ENCODE results near the gene CAP1. TPM values are rescaled to one million over a fixed set of nuclear protein-coding genes. Genes with fewer than 3 reads are reported as not detected.
"Not testable (repeated sequence)": the region's sequence is repeated elsewhere in the genome, so short reads cannot be mapped to it uniquely, and the experiment has no call there.

Gene CAP1
- total and polyA plus RNA-seq, 2 experiments from 2014 or later: 496 to 576 TPM

- H3K9me2 ChIP-seq (ENCODE audit: insufficient read depth): no peaks in the 10 kb centered on the region
- no peaks in the 10 kb centered on the region for H3K9me3 ChIP-seq (ENCODE audit: low read depth)
- H3F3A ChIP-seq (ENCODE audit: insufficient read depth): 0 out of 2 replicates have a peak, but pooled peaks cover 7% of the 10 kb centered on the region
- no peaks in the 10 kb centered on the region for H4K20me1 ChIP-seq (ENCODE audit: insufficient read depth)
- H3K27ac ChIP-seq: no peak overlapping the region
- in situ Hi-C loops (cut with MboI): no loop called here
- TF ChIP-seq EZH2 (IDR thresholded peaks at IDR 0.05; ENCODE audit: insufficient read depth, poor library complexity, severe bottlenecking) (no peak), EZH2phosphoT487 (IDR thresholded peaks at IDR 0.05; ENCODE audit: insufficient read depth, low read depth) (no peak)
- peaks cover 8% of the 10 kb centered on the region; the same call in 1 of the 2 replicates for H3K4me1 ChIP-seq (ENCODE audit: insufficient read depth)
- H3K27me3 ChIP-seq (replicated peaks; ENCODE audit: insufficient read depth): no peaks in the 10 kb centered on the region
- H3K4me3 ChIP-seq: no peak overlapping the region
- no peak overlapping the region for H2AFZ ChIP-seq
- H3K4me2 ChIP-seq (ENCODE audit: unreplicated experiment): no peak overlapping the region
- H3K36me3 ChIP-seq (ENCODE audit: low read depth): no peaks in the 10 kb centered on the region
- no peaks in the 10 kb centered on the region for H3K79me2 ChIP-seq (ENCODE audit: insufficient read depth)
- peak; percentile 34 for DNase-seq
- H3K9ac ChIP-seq: no peak overlapping the region
Measured at GRCh38 chr1:39996396-39997004, 44.0 kb upstream of the CAP1 start.

GRCh38 chr1:40001456-40001855 is 39.1 kb upstream of the CAP1 start:
- H3K9me2 ChIP-seq (ENCODE audit: insufficient read depth): no peaks in the 10 kb centered on the region
- no peaks in the 10 kb centered on the region for H3K79me2 ChIP-seq (ENCODE audit: insufficient read depth)
- no peak overlapping the region for H2AFZ ChIP-seq
- no peaks in the 10 kb centered on the region for H3K36me3 ChIP-seq (ENCODE audit: low read depth)
- 75% methylated on average over 2 of the region's 2 CpGs for WGBS, 2 experiments (ENCODE audit: low coverage in 1 of 2, low lambda C conversion rate in 2 of 2, missing lambda C conversion rate in 2 of 2)
- TF ChIP-seq EZH2 (IDR thresholded peaks at IDR 0.05; ENCODE audit: insufficient read depth, poor library complexity, severe bottlenecking): no peak
- no peak for TF ChIP-seq EZH2phosphoT487 (IDR thresholded peaks at IDR 0.05; ENCODE audit: insufficient read depth, low read depth)
- no peak overlapping the region for H3K4me3 ChIP-seq
- in situ Hi-C loops (cut with MboI): no loop called here
- no peak overlapping the region for H3K27ac ChIP-seq
- no peaks in the 10 kb centered on the region for H3F3A ChIP-seq (ENCODE audit: insufficient read depth)
- no peaks in the 10 kb centered on the region for H3K9me3 ChIP-seq (ENCODE audit: low read depth)
- H3K9ac ChIP-seq: no peak overlapping the region
- no peaks in the 10 kb centered on the region for H3K4me1 ChIP-seq (ENCODE audit: insufficient read depth)
- H3K27me3 ChIP-seq (replicated peaks; ENCODE audit: insufficient read depth): no peaks in the 10 kb centered on the region
- no peaks in the 10 kb centered on the region for H4K20me1 ChIP-seq (ENCODE audit: insufficient read depth)
- DNase-seq: no peak
- no peak overlapping the region for H3K4me2 ChIP-seq (ENCODE audit: unreplicated experiment)

DNA sequence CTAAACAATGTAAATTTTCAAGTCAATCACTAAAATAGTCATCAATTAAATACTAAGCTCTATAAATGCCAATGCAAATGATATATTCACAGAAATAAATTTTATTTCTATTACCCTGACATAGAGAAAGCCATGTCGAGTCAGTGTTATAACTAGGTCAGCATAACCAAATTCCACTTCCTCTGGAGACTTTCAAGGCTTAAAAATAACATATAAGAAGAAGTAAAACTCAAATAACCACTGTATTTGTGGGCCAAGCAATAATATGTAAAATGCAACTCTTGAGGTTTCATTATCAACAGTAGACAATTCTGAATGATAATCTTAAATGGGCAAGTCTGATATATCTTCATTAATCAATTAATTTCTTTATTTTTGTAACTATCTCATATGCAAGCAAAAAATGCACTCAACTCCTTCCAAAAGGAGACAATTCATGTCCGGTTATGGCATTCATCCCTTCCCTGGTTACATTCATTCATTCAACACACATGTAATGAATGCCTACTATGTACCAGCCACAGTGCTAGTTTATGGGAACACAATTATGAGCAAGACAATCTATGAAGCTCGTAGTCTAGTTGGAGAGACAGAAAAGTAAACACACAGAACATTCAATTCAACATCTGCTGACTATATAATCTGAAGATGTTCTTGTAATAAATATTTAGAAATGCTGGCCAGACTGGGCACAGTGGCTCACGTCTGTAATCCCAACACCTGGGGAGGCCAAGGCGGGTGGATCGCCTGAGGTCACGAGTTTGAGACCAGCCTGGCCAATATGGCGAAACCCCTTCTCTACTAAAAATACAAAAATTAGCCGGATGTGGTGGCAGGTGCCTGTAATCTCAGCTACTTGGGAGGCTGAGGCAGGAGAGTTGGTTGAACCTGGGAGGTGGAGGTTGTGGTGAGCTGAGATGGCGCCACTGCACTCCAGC is 37.1 kb upstream of the CAP1 start:
- Histone ChIP-seq H3K9ac (no peak overlapping the region), H3K9me2 (ENCODE audit: insufficient read depth) (no peaks in the 10 kb centered on the region), H3K4me1 (ENCODE audit: insufficient read depth) (no peaks in the 10 kb centered on the region), H4K20me1 (ENCODE audit: insufficient read depth) (no peaks in the 10 kb centered on the region), H3K36me3 (ENCODE audit: low read depth) (no peaks in the 10 kb centered on the region), H3K27me3 (replicated peaks; ENCODE audit: insufficient read depth) (no peaks in the 10 kb centered on the region), H3F3A (ENCODE audit: insufficient read depth) (no peaks in the 10 kb centered on the region), H2AFZ (no peak overlapping the region), H3K9me3 (ENCODE audit: low read depth) (no peaks in the 10 kb centered on the region), H3K79me2 (ENCODE audit: insufficient read depth) (no peaks in the 10 kb centered on the region), H3K4me3 (no peak overlapping the region), H3K27ac (no peak overlapping the region), H3K4me2 (ENCODE audit: unreplicated experiment) (no peak overlapping the region)
- WGBS, 2 experiments (ENCODE audit: low coverage in 1 of 2, low lambda C conversion rate in 2 of 2, missing lambda C conversion rate in 2 of 2): 60 to 67% methylated on average over 10 of the region's 10 CpGs
- DNase-seq: no peak
- no peak for TF ChIP-seq EZH2phosphoT487 (IDR thresholded peaks at IDR 0.05; ENCODE audit: insufficient read depth, low read depth)
- no peak for TF ChIP-seq EZH2 (IDR thresholded peaks at IDR 0.05; ENCODE audit: insufficient read depth, poor library complexity, severe bottlenecking)
- in situ Hi-C loops (cut with MboI): no loop called here

DNA sequence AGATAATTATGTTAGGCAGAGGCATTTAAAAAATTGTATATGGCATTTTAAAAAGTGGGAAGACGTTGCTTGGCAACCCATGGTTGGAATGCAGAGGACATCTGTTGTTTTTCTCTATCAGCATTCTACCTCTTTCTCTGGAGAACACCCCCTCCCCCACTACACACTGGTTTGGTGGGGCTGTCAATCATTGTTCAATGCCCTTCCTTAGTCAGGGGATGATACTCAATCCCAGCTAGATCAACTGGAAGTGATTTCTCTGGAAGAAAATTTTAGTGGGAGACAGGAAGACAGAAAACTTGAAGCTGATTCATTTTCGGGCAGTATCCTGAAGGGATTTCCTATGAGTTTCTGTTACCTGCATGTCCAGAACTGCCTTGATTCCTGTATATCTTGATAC is 35.7 kb upstream of the CAP1 start:
- H3K9ac ChIP-seq: no peak overlapping the region
- WGBS, 2 experiments (ENCODE audit: low coverage in 1 of 2, low lambda C conversion rate in 2 of 2, missing lambda C conversion rate in 2 of 2): 48 to 58% methylated on average over 2 of the region's 2 CpGs
- no peak overlapping the region for H2AFZ ChIP-seq
- no peaks in the 10 kb centered on the region for H3K36me3 ChIP-seq (ENCODE audit: low read depth)
- no peaks in the 10 kb centered on the region for H3F3A ChIP-seq (ENCODE audit: insufficient read depth)
- H3K27ac ChIP-seq: no peak overlapping the region
- no peak for TF ChIP-seq EZH2phosphoT487 (IDR thresholded peaks at IDR 0.05; ENCODE audit: insufficient read depth, low read depth)
- no peak for TF ChIP-seq EZH2 (IDR thresholded peaks at IDR 0.05; ENCODE audit: insufficient read depth, poor library complexity, severe bottlenecking)
- H3K79me2 ChIP-seq (ENCODE audit: insufficient read depth): no peaks in the 10 kb centered on the region
- H3K9me2 ChIP-seq (ENCODE audit: insufficient read depth): no peaks in the 10 kb centered on the region
- in situ Hi-C loops (cut with MboI): no loop called here
- H3K9me3 ChIP-seq (ENCODE audit: low read depth): no peaks in the 10 kb centered on the region
- H4K20me1 ChIP-seq (ENCODE audit: insufficient read depth): no peaks in the 10 kb centered on the region
- no peak overlapping the region for H3K4me2 ChIP-seq (ENCODE audit: unreplicated experiment)
- no peaks in the 10 kb centered on the region for H3K4me1 ChIP-seq (ENCODE audit: insufficient read depth)
- H3K27me3 ChIP-seq (replicated peaks; ENCODE audit: insufficient read depth): no peaks in the 10 kb centered on the region
- no peak for DNase-seq
- H3K4me3 ChIP-seq: no peak overlapping the region

DNA sequence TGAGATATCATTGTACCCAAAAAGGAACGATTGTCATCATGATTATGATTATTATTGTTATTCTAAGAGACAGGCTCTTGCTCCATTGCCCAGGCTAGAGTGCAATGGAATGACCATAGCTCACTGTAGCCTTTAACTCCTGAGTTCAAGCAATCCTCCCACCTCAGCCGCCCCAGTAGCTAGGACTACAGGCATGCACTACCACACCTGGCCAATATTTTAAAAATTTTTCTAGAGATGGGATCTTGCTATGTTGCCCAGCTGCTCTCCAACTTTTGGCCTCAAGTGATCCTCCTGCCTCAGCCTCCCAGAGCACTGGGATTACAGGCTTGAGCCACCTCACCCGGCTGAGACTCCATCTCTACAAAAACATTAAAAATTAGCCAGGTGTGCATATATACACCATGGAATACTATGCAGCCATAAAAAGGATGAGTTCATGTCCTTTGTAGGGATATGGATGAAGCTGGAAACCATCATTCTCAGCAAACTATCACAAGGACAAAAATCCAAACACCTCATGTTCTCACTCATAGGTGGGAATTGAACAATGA is 33.0 kb upstream of the CAP1 start:
- WGBS, 2 experiments (ENCODE audit: low coverage in 1 of 2, low lambda C conversion rate in 2 of 2, missing lambda C conversion rate in 2 of 2): 69 to 75% methylated on average over 3 of the region's 3 CpGs
- H3K27me3 ChIP-seq (replicated peaks; ENCODE audit: insufficient read depth); H3K9me3 ChIP-seq (ENCODE audit: low read depth); DNase-seq; H3K4me1 ChIP-seq (ENCODE audit: insufficient read depth); H3K27ac ChIP-seq; H2AFZ ChIP-seq; in situ Hi-C loops (cut with MboI); H3K9me2 ChIP-seq (ENCODE audit: insufficient read depth); H3K36me3 ChIP-seq (ENCODE audit: low read depth); H3K79me2 ChIP-seq (ENCODE audit: insufficient read depth); H3K9ac ChIP-seq; H3K4me3 ChIP-seq; H3F3A ChIP-seq (ENCODE audit: insufficient read depth); H4K20me1 ChIP-seq (ENCODE audit: insufficient read depth); H3K4me2 ChIP-seq (ENCODE audit: unreplicated experiment): not testable (repeated sequence)
